Sigmoid colon (tissue), 4 donors: ENCODE measurements around the gene KCNK15.

Experiments used
- CTCF ChIP-seq, 4 experiments: fragments of 450-650 bp in 3 of 4; fragments of 200-600 bp in 1 of 4; IDR thresholded peaks; one replicate each; pipeline ENCODE4 v1.5.1; 2016 to 2019; ENCODE audit warnings: antibody characterized with exemption in 4 of 4, mild to moderate bottlenecking in 3 of 4, moderate library complexity in 2 of 4
- POLR2A ChIP-seq, 2 donors: fragments of 450-650 bp; IDR thresholded peaks; one replicate each; pipeline ENCODE4 v1.6.1; 2016; ENCODE audit warnings: antibody characterized with exemption in 2 of 2, mild to moderate bottlenecking in 2 of 2, moderate library complexity in 2 of 2
- POLR2AphosphoS5 ChIP-seq, 4 donors: sonication (generic); formaldehyde crosslinking; IDR thresholded peaks; one replicate each; pipeline ENCODE4 v1.6.1; 2017; ENCODE audit warnings: antibody characterized with exemption in 4 of 4

GRCh38 chr20:44721785-44722054, 23.9 kb upstream of the KCNK15 start:
- no peak for TF ChIP-seq CTCF (IDR thresholded peaks at IDR 0.05)
- no peak for TF ChIP-seq POLR2A (IDR thresholded peaks at IDR 0.05)
- TF ChIP-seq POLR2AphosphoS5 (IDR thresholded peaks at IDR 0.05): no peak
